Thyroid gland (tissue), 4 donors: ENCODE data around the gene IL13RA2. TPM values are rescaled to one million over a fixed set of nuclear protein-coding genes. Genes with fewer than 3 reads are reported as not detected.
A peak's percentile ranks its signal among the peaks of the same experiment; 100 is the strongest.

Experiments used
- DNase-seq, 2 donors: peaks; one replicate each; pipeline ENCODE4 v3.0.0-alpha.2; 2019
- H3K27ac ChIP-seq, 3 donors: fragments of 200-600 bp; sonication (generic); 1 replicate in 2 of 3; 2 replicates in 1 of 3; pipeline ENCODE4 v1.5.1; 2016 to 2019; ENCODE audit warnings: mild to moderate bottlenecking in 1 of 3, moderate library complexity in 1 of 3
- H3K27me3 ChIP-seq: fragments of 200-600 bp; sonication (generic); one replicate; pipeline ENCODE4 v1.5.1; 2019
- H3K36me3 ChIP-seq, 2 donors: fragments of 200-600 bp; sonication (generic); one replicate each; pipeline ENCODE4 v1.5.1; 2016 to 2019
- H3K4me1 ChIP-seq, 2 donors: fragments of 200-600 bp; sonication (generic); one replicate each; pipeline ENCODE4 v1.5.1; 2017 to 2019
- H3K4me3 ChIP-seq, 3 donors: fragments of 200-600 bp; sonication (generic); replicated peaks in 1 of 3; 1 replicate in 2 of 3; 2 replicates in 1 of 3; pipeline ENCODE4 v1.5.1; 2016; ENCODE audit warnings: mild to moderate bottlenecking in 1 of 3
- H3K9me3 ChIP-seq: fragments of 200-600 bp; sonication (generic); one replicate; pipeline ENCODE4 v1.5.1; 2017
- CTCF ChIP-seq, 6 experiments: fragments of 200-600 bp in 3 of 6; fragments of 450-650 bp in 3 of 6; sonication (generic) in 3 of 6; IDR thresholded peaks; one replicate each; pipeline ENCODE4 v1.5.1; 2016 to 2019; ENCODE audit warnings: antibody characterized with exemption in 6 of 6, mild to moderate bottlenecking in 2 of 6, inconsistent platforms in 1 of 6, moderate library complexity in 1 of 6
- POLR2A ChIP-seq, 2 donors: fragments of 450-650 bp; IDR thresholded peaks; one replicate each; pipeline ENCODE4 v1.6.1; 2017; ENCODE audit warnings: antibody characterized with exemption in 2 of 2, mild to moderate bottlenecking in 2 of 2, moderate library complexity in 1 of 2
- WGBS, 2 donors: methylation state at CpG; one replicate each; pipeline ENCODE4 v1.1.5; 2017; 5-methylcytosine and 5-hydroxymethylcytosine counted together
- intact Hi-C: fragments of 100-400 bp; cut with DNase I; formaldehyde crosslinking; loops from one replicate; pipeline ENCODE4 v1.15.1; 2023
- total RNA-seq, 4 donors: library from RNA; depleted of rRNA; stranded (reverse); fragments of >200 nt; gene quantifications; one replicate each; pipeline ENCODE4 v1.2.3, GENCODE V29; 2016

The IL13RA2 gene
- total RNA-seq, 4 donors from 2014 or later: 1.1 to 3.8 (median 1.2) TPM; not detected in 1

GRCh38 chrX:115036029-115036428 is 18.6 kb upstream of the IL13RA2 start:
- H3K9me3 ChIP-seq: no peaks in the 10 kb centered on the region
- TF ChIP-seq POLR2A (IDR thresholded peaks at IDR 0.05) (no peak), CTCF (IDR thresholded peaks at IDR 0.05) (no peak)
- 61 to 70% methylated on average over 1 of the region's 1 CpG for WGBS, 2 donors
- H3K4me1 ChIP-seq: no peaks in the 10 kb centered on the region
- intact Hi-C loops: no loop called here
- no peak for DNase-seq
- no peak overlapping the region for H3K27ac ChIP-seq
- H3K27me3 ChIP-seq: no peaks in the 10 kb centered on the region
- H3K36me3 ChIP-seq: no peaks in the 10 kb centered on the region
- no peak overlapping the region for H3K4me3 ChIP-seq

- Histone ChIP-seq H3K9me3 (no peaks in the 10 kb centered on the region), H3K4me1 (peaks cover 0 to 4% of the 10 kb centered on the region in 2 donors), H3K27me3 (no peaks in the 10 kb centered on the region), H3K4me3 (no peak overlapping the region), H3K36me3 (no peaks in the 10 kb centered on the region), H3K27ac (no peak overlapping the region)
- WGBS, 2 donors: 87 to 100% methylated on average over 2 of the region's 2 CpGs
- DNase-seq: no peak
- intact Hi-C loops: no loop called here
- no peak for TF ChIP-seq CTCF (IDR thresholded peaks at IDR 0.05)
- TF ChIP-seq POLR2A (IDR thresholded peaks at IDR 0.05): no peak
Observed at GRCh38 chrX:115031989-115032388, 14.6 kb upstream of the IL13RA2 start.

GRCh38 chrX:115030625-115031024 is 13.2 kb upstream of the IL13RA2 start:
- TF ChIP-seq POLR2A (IDR thresholded peaks at IDR 0.05) (no peak), CTCF (IDR thresholded peaks at IDR 0.05) (no peak)
- peak in 1 of 2 donors; percentile 5 for DNase-seq
- Histone ChIP-seq H3K4me1 (peaks cover 0 to 4% of the 10 kb centered on the region in 2 donors), H3K36me3 (no peaks in the 10 kb centered on the region), H3K4me3 (no peak overlapping the region), H3K9me3 (no peaks in the 10 kb centered on the region), H3K27ac (peak overlapping the region in 1 of 3 donors; percentile 58), H3K27me3 (no peaks in the 10 kb centered on the region)
- 43 to 82% methylated on average over 2 of the region's 2 CpGs for WGBS, 2 donors
- intact Hi-C loops: no loop called here

GRCh38 chrX:115029869-115030570 is 12.6 kb upstream of the IL13RA2 start:
- 34 to 41% methylated on average over 5 of the region's 5 CpGs for WGBS, 2 donors
- H3K27me3 ChIP-seq: no peaks in the 10 kb centered on the region
- intact Hi-C loops: no loop called here
- no peak overlapping the region for H3K4me3 ChIP-seq
- no peaks in the 10 kb centered on the region for H3K36me3 ChIP-seq
- H3K27ac ChIP-seq: peak overlapping the region in 1 of 3 donors; percentile 58
- no peak for TF ChIP-seq CTCF (IDR thresholded peaks at IDR 0.05)
- no peak for TF ChIP-seq POLR2A (IDR thresholded peaks at IDR 0.05)
- no peak for DNase-seq
- no peaks in the 10 kb centered on the region for H3K9me3 ChIP-seq
- peaks cover 0 to 4% of the 10 kb centered on the region in 2 donors for H3K4me1 ChIP-seq

- no peak overlapping the region for H3K4me3 ChIP-seq
- no peaks in the 10 kb centered on the region for H3K36me3 ChIP-seq
- no peaks in the 10 kb centered on the region for H3K9me3 ChIP-seq
- intact Hi-C loops: no loop called here
- peak overlapping the region in 1 of 3 donors; percentile 58 for H3K27ac ChIP-seq
- no peaks in the 10 kb centered on the region for H3K27me3 ChIP-seq
- DNase-seq: no peak
- peaks cover 0 to 4% of the 10 kb centered on the region in 2 donors for H3K4me1 ChIP-seq
- no peak for TF ChIP-seq POLR2A (IDR thresholded peaks at IDR 0.05)
Observed at GRCh38 chrX:115029440-115029839, 12.0 kb upstream of the IL13RA2 start.
